Breast epithelium (tissue), 3 donors: ENCODE measurements around the gene CIT.

ENCODE experiments used
- CTCF ChIP-seq, 3 donors: fragments of 450-650 bp; IDR thresholded peaks; one replicate each; pipeline ENCODE4 v1.5.1; 2016 to 2017; ENCODE audit warnings: antibody characterized with exemption in 3 of 3, mild to moderate bottlenecking in 3 of 3, moderate library complexity in 3 of 3
- POLR2A ChIP-seq: fragments of 450-650 bp; IDR thresholded peaks from one replicate; pipeline ENCODE4 v1.6.1; 2016; ENCODE audit warnings: antibody characterized with exemption, mild to moderate bottlenecking, moderate library complexity
- POLR2AphosphoS5 ChIP-seq, 3 donors: sonication (generic); formaldehyde crosslinking; IDR thresholded peaks; one replicate each; pipeline ENCODE4 v1.6.1; 2017; ENCODE audit warnings: antibody characterized with exemption in 3 of 3

- TF ChIP-seq CTCF (IDR thresholded peaks at IDR 0.05), result no peak
- no peak for TF ChIP-seq POLR2AphosphoS5 (IDR thresholded peaks at IDR 0.05)
- TF ChIP-seq POLR2A, result no peak
These were observed 207.2 kb downstream of the CIT start for GRCh38 chr12:119669744-119670472.
